ENCODE results near the gene IRS1. TPM values are rescaled to one million over a fixed set of nuclear protein-coding genes. Genes with fewer than 3 reads are reported as not detected.

The IRS1 gene
- total and polyA plus RNA-seq, 12 donors: 2.2 to 20.2 (median 14.5) TPM

- peaks cover 0 to under 1% (median 0%) of the 10 kb centered on the region in 9 donors for H3K4me1 ChIP-seq
- intact Hi-C loops (cut with DNase I): no loop called here
- TF ChIP-seq CTCF (IDR thresholded peaks at IDR 0.05): no peak
- ATAC-seq: no peak
- DNase-seq: no peak
- H3K27ac ChIP-seq: no peak overlapping the region
- H3K27me3 ChIP-seq: no peaks in the 10 kb centered on the region
- no peaks in the 10 kb centered on the region for H3K36me3 ChIP-seq
- no peak overlapping the region for H3K4me3 ChIP-seq
- no peaks in the 10 kb centered on the region for H3K9me3 ChIP-seq
Observed at GRCh38 chr2:226716126-226716525, 83.5 kb downstream of the IRS1 start.

- H3K27me3 ChIP-seq: no peaks in the 10 kb centered on the region
- no peaks in the 10 kb centered on the region for H3K4me1 ChIP-seq
- WGBS, 2 donors: 94 to 97% methylated on average over 3 of the region's 3 CpGs
- no peaks in the 10 kb centered on the region for H3K36me3 ChIP-seq
- H3K27ac ChIP-seq: no peak overlapping the region
- no peak overlapping the region for H3K4me3 ChIP-seq
- TF ChIP-seq CTCF (IDR thresholded peaks at IDR 0.05): no peak
- DNase-seq (no peak), ATAC-seq (no peak)
- intact Hi-C loops (cut with DNase I): no loop called here
- H3K9me3 ChIP-seq: no peaks in the 10 kb centered on the region
Observed at GRCh38 chr2:226715347-226715990, 84.2 kb downstream of the IRS1 start.

- ATAC-seq (no peak), DNase-seq (no peak)
- no peaks in the 10 kb centered on the region for H3K27me3 ChIP-seq
- 83 to 90% methylated on average over 1 of the region's 1 CpG for WGBS, 2 donors
- TF ChIP-seq CTCF (IDR thresholded peaks at IDR 0.05): no peak
- H3K4me1 ChIP-seq: no peaks in the 10 kb centered on the region
- H3K4me3 ChIP-seq: no peak overlapping the region
- intact Hi-C loops (cut with DNase I): no loop called here
- H3K9me3 ChIP-seq: no peaks in the 10 kb centered on the region
- H3K36me3 ChIP-seq: no peaks in the 10 kb centered on the region
- H3K27ac ChIP-seq: no peak overlapping the region
Observed at GRCh38 chr2:226712941-226713340, 86.7 kb downstream of the IRS1 start.

GRCh38 chr2:226711606-226712296, 87.9 kb downstream of the IRS1 start:
- no peak overlapping the region for H3K4me3 ChIP-seq
- H3K27ac ChIP-seq: no peak overlapping the region
- intact Hi-C loops (cut with DNase I): no loop called here
- WGBS, 2 donors: 95 to 97% methylated on average over 2 of the region's 2 CpGs
- DNase-seq: no peak
- H3K36me3 ChIP-seq: no peaks in the 10 kb centered on the region
- no peaks in the 10 kb centered on the region for H3K4me1 ChIP-seq
- no peak for TF ChIP-seq CTCF (IDR thresholded peaks at IDR 0.05)
- H3K27me3 ChIP-seq: no peaks in the 10 kb centered on the region
- H3K9me3 ChIP-seq: no peaks in the 10 kb centered on the region
- no peak for ATAC-seq
